ENCODE results near the gene MICAL3.

MICAL3 gene

DNA sequence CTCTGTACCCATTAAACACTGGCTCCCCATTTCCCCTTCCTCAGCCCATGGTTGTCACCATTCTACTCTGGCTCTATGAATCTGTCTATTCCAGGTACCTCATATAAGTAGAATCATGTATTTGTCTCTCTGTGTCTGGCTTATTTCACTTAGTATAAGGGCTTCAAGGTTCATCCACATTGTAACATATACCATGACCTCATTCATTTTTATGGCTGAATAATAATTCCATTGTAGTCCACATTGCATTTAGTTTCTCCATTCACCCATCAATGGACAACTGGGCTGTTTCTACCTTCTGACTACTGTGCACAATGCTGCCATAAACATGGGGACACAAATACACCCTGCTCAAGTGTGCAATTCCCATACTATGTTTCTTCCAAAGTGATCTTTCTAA, 97.3 kb downstream of the MICAL3 start:
- DNase-seq (ENCODE audit: low read depth): no peak

DNA sequence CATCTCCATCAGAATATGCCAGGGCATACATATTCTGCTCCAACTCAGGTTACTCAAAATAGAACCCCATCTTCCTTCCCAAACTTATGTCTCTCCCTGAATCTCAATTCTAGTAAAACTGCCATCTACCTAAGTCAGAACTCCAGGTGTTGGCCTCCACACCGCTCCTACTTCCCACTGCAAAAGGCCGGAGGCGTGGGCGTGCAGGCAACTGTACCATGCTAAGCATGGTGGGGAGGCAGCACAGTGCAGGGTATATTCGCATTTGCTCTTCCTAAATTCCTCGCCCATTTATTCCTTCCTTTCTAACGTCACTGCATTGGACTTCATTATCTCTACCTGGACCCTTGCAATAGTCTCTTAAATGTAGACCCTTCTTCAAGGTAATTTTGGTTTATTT, 97.8 kb downstream of the MICAL3 start:
- DNase-seq (ENCODE audit: low read depth): no peak

DNA sequence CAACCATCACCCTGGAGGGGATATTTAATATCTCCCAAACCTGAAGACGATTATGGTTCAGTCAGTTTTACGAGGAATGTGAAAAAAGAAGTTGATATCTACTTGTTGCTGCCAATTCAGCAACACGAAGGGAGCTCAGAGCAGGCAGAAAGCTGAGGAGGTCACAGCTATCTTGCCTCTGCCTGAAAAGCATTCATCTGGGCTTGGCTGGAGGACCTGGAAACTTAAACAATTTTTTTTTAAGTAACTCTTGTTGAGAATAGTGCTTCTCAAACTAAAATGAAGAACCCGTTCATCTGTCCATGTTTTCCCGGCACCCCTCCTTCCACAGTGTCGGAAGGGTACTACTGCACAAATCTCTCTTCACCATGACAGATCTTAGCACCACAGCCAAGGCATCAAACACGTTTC, 98.9 kb downstream of the MICAL3 start:
- no peak for DNase-seq (ENCODE audit: low read depth)

DNA sequence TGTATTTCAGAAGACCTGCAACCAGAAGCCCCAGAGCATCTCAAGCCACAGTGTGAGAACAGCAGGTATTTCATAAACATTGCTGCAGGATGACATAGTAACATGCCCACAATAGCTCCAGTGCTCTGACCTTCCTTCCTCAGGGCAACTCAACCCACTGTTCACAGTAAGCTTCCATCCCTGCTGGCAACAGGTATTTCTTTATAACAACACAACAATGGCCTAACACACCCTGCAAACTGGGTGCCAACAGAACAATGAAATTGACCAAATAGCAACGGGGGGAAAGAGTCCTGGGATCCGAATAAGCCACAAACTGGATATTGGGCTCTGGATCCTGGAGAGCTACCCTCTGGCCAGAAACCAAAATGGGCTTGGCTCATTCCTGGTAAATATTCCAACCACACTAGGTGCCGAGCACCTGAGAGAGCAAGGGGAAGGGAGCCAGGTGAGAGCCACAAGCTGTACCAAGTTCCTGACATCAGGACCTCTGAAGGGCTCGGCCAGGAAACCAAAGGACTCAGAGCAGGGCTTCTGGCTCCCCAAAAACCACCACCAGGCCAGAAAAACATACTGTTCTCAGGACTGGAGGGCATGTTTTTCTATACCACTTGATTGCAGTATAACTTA, 99.5 kb downstream of the MICAL3 start:
- no peak for DNase-seq (ENCODE audit: low read depth)

DNA sequence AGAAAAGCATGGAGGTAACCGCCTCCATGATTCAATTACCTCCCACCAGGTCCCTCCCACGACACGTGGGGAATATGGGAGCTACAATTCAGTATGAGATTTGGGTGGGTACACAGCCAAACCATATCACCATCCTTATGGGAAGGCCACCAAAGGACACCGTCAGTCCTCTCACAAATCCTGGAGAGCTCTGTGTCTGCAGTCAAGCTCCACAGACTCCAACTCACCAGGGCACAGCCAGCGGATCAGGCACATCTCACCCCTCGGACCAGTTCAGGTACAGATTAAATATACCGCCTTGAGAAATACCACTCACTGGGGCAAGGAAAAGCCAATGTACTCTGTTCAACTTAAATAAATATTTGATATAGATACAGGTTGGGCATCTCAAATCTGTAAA, 100.3 kb downstream of the MICAL3 start:
- no peak for DNase-seq (ENCODE audit: low read depth)

DNA sequence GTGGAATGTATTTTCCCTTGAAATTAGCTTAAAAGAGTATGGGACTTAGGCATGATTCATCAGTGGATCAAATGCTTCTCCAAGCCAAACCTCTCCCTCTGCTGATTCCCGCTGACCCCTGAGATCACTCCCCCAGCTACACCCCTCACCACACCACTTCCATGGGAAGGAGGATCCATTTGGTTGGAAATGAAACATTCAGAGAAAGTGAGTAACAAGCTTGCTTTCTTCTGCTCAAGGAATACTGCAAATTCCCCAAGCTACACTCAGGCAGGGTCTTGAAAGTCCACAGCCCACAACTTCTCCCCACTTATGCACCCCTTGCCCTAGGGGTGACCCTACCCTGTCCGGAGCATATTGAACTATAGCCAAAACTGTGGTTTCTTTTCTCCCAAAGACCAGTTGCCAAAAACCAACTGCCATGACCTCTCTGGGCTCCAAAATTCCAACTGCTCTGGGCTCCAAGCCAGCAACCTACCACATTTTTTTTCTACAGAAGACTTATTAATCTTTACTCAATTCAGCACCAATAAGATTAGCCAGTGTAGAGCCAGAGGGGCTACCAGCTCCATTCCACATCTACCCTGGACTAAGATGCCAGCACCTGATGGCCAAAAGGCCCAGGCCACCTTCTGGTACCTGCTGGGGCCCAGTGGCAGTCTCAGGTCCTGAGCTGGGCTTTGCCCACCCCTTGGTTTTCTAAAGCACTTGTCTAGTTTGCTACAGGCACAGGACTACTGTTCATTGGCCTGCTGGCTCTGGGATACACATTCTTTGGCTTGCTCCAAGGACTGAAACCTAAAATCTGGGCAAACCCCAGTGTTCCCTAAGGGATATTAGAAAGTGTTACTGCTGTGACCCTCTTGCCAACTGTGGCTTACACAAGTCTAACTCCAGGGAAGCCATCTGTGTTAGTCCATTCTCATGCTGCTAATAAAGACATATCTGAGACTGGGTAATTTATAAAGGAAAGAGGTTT, 101.1 kb downstream of the MICAL3 start:
- DNase-seq (ENCODE audit: low read depth): no peak

DNA sequence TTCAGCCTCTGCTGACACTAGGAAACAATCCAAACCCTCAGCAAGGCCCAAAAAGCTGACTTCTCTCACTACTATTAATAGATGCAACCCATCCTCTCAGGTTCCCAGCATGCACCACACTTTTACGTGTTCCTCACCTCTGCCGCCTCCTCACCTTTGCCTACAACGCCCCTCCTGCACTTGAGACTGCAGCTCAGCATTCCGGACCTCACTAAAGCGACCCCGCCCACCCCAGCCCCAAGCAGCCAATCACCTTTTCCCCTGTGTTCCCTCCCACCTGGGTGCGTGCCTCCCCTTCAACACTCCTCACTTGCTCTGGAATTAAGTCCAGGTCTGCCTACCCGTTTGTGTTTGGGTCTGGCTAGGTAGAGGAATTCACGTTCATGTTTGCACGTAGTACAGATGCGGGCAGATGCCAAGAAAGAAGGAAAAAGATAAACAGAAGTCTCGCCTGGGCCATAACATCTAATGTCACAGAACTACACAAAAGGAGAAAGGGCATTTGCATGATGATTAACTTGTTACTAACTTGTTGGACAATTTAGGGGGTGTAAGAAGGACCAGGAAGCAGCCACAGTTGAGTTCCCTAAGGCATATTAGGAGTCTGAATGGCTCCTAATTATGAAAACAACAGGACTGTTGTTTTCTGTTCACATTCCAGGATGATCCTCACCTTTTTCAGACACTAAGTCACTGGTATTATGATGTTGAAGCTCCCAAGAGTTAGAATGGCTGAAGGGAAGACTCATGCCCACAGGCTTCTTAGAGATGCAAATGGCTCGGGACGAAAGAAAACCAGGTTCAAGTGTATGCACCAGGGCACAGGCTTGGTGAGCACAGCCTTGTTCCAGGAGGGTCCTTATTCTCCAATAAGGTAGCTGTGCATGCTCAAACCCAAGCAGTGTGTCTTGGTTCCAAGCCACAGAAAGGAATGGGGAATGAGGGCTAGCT, 102.2 kb downstream of the MICAL3 start:
- DNase-seq (ENCODE audit: low read depth): no peak

DNA sequence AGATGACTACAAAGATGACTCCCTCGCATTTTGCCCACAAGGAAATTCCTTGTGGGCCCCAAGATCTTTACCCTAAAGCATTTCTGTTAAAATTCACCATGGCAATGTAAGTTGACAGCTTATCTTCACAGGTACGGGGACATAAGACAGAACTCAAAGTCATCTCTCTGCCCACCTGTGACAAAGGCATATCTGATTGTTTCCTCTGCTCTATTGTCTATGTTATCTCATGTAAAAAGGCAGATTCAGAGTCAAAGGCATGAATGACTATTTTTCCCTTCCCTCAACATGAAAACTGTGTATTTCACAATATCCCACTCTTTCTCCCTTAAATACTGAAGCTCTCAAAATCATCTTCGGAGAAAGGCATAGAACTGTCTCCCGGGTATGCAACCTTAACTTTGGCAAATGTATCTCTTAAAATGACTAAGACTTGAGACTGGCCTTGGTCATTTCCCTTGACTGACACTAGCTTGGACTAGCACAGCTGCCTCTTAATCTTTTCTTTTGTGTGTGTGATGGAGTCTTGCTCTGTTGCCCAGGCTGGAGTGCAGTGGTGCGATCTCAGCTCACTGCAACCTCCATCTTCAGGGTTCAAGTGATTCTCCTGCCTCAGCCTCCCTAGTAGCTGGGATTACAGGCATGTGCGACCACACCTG, 103.2 kb downstream of the MICAL3 start:
- DNase-seq (ENCODE audit: low read depth): no peak

DNA sequence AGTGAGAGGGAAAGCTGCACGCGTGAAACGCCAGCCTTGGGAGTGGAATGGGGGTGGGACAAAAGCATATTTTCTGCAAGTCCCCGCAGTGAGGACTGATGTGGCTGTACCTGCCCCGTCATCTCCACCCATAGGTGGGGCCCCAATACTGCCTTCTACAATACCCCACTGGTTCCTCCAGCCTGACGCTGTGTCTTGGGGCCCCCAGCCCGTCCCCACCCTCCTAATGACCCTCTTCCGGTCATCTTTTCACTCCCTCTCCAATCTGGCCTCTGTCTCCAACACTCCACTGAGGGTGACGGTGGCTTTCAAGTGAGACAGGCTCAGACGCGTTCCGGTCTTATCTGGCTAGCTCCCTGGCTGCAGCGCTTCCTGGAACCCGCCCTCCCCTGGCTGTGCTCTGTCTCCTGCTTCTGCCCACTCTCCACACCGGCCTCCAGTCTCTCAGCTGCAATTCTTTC, 104.2 kb downstream of the MICAL3 start:
- no peak for DNase-seq (ENCODE audit: low read depth)

DNA sequence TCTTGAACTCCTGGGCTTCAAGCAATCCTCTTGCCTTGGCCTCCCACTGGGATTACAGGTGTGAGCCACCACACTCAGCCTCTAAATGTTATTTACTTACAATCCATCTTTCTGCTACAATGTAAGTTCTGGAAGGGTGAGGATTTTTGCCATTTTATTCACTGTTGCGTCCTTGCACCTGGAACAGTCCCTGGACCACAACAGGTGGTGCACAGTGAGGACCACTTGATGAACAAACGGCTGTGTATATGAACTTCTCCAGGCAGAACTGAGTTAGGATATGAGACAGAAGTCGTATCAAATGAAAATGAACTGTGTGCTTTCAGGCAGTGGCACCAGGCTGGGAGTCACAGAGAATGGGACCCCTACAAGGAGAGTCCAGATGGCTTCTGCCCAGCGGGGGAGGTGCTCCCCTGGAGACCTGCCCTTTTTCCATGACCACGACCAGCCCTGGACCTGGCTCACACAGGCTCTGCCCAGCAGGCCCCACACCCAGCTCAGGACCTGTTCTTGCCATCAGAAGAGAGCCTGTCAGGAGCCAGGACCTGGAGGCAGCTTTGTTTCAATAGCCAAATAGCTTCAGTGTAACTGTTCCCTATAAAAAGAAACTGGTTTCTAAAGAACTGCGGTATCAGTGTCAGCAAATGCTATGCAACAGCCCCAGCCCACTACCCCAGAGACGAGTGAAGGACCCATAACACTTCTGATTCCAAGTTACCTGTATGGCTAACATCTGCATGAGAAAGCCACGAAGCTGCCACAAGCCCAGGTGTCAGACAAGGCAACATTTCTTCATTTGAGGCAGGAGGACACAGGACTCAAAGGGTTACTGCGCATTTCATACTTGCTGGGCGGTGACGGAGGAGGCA, 104.9 kb downstream of the MICAL3 start:
- no peak for DNase-seq (ENCODE audit: low read depth)

DNA sequence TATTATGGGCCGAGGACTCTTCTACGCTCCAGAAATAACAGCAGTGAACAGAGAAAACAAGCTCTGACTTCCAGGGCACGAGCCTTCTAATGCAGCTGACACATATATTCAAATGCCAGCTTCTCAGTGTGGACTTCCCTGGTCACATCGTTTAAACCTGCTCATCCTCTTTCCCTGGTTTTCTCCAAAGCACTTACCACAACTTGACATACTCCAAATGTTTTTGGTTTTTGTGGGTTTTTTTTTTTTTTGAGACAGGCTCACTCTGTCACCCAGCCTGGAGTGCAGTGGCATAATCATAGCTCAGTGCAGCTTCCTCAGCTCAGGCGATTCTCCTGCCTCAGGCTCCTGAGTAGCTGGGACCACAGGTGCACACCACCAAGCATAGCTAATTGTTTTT, 105.5 kb downstream of the MICAL3 start:
- no peak for DNase-seq (ENCODE audit: low read depth)

DNA sequence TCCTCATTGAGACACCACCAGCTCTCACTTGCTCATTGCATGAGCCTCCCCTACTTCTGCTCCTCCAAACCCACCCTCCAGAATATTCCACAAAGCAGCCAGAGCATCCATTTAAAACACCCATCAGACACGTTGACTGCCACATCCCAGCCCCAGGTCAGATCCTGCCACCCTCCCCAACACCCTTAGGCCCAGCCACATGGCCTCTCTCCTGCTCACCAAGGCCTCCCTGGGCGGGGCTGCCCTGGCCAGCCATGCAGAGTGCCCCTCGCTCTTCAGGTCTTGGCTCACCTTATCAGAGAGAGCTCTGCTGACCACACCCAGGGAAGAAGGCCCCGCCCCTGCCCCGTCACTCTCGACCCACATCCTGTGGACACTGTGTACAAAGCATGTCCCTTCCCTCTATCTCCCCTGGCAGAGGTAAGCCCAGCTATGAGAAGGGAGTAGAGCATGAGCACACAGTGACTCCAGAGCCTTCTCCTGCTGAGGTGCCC, 106.8 kb downstream of the MICAL3 start:
- no peak for DNase-seq (ENCODE audit: low read depth)

DNA sequence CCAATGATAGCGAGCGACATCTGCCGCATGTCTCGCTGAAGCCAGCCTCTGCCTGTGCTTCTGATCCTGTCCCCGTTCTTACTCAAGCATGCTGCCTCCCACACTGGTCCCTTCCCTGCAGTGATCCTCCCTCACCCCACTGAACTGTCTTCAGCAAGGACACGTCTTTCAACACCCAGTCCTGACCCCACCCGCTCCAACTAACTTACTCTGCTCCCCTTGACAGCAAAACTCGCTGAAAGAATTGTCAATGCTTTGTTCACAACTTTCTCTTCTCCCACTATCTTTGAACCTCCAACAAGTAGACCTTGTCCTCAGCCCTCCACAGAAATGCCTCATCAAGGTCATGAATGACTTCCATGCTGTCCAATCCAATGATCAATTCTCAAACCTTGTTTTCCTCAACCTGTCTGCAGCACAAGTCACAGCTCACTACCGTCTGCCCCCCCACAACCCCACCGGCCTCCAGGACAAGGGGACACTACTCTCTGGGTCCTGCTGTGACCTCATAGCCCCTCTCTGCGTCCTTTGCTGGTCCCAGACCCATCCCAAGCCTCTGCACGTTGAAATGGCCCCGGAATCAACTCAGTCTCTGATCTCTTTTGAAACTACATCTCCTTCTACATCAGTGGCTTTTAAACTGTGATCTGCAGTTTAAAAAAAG, 108.0 kb downstream of the MICAL3 start:
- DNase-seq (ENCODE audit: low read depth): no peak

DNA sequence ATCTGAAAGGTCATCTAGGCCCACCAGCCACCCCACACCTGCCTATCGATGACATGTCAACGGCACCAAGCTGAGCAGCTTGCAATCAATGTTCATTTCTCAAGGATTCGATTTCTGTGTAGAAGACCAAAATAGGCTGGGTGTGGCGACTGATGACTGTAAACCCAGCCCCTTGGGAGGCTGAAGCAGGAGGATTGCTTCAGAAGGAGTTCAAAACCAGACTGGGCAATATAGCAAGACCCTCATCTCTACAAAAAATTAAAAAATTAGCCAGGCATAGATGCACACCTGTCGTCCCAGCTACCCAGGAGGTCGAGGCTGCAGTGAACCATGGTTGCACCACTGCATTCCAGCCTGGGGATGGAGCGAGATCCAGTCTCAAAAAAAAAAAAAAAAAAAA, 108.7 kb downstream of the MICAL3 start:
- no peak for DNase-seq (ENCODE audit: low read depth)

DNA sequence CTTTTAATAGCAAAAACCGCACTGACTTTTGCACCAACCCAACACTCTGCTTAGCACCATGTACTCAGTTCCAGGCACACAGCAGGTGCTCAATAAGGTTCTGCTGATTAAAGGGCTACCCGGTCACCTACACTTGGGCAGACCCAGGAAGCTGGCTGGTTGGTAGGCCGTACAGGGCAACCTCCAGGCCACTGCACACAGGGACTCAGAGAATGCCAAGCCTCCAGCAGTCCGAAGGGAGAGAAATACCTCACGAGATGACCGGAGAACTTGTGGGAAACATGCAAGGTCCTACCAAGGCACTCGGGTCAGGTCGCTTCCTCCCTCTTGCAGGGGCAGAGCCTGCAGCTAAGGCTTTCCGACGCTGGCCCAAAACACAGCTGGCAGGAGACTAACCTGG, 109.2 kb downstream of the MICAL3 start:
- no peak for DNase-seq (ENCODE audit: low read depth)

DNA sequence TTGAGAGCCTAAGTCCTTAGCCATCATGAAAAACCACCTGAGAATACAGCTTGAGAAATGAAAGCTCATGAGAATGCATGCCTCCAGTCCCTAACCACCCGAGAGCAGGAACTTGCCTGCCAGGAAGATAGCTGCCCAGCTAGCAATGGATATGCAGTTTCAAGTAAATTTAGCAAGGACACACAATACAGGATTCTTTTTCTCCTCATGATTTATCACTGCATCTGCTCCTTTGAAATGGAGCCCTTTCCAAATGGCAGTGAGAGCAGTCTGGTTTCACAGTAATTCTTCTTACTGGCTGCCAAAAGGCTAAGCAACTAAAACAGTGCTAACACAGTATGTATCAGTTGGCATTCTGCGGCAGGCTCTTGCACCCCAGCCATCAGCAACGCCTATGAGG, 109.9 kb downstream of the MICAL3 start:
- DNase-seq (ENCODE audit: low read depth): no peak

DNA sequence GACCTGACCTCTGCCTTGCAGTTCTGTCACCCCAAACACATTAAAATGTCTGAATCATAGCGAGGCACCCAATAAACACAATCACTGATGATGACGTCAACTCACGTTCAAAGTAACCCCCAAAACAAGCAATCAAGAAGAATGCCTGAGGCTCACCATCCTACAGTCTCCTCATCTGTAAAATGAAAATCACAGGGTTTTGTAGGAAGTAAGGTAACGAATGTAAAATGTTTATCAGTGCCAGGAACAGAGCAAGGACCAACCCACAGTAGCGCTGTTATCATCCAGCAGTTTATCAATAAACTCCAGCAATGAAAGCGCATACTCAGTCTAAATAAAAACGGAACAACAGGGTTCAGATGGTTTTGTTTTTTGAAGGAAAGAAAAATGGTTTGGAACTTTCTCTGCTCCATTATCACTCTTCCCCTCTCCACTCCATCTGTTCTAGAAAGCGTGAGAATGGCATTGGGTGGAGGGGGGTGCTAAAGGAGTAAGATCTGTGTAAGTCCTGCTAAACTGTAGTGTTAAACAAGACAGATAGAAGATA, 110.5 kb downstream of the MICAL3 start:
- no peak for DNase-seq (ENCODE audit: low read depth)

DNA sequence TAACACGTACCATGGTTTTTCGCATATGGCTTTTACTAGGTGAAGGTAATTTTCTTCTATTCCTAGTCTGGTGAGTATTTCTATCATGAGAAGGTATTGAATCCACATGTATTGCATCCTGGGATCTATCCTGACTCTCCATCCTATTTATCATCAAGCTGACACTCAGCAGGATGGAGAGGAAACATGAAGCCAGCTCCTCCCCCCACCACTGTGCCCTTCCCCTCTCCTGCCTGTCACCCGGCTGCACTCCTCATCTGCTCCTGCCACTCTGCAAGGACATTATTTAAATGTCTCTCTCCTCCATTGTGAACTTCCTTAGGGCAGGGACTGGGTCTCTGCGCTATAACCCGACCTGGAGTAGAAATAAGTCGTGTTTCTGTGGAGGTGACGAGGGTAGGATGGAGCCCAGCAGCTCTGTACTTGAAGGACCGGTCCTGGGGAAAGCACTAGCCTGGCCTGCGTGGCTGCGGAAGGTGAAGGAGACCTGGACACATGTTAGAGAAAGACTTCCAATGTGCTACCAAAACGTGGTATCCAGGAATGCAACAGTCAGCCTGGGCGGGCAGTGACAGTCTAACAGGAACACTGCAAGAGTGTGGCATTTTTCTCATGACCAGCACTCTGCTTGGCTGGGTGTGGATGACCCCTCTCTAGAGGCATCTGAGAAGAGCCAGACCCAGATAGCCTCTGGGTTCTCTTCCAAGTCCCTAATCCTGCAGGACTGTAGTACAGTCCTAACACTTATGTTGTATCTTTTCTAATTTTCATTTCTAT, 111.2 kb downstream of the MICAL3 start:
- no peak for DNase-seq (ENCODE audit: low read depth)

DNA sequence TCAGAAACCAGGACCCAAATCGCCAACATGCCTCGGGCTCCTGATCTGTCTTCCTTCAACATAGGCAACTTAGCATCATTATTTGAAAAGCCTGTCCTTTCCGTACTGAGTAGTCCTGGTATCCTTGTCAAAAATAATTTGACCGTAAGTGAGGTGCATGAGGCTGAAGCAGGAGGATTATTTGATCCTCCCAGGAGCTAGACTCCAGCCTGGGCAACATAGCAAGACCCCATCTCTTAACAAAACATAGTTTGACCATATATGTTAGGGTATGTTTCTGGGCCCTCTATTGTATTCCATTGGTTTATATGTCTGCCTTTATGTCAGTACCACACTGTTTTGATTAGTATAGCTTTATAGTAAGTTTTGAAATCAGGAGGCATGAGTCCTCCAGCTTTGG, 112.5 kb downstream of the MICAL3 start:
- DNase-seq (ENCODE audit: low read depth): no peak

Data from stimulated activated CD8-positive, alpha-beta memory T cell treated with anti-CD3 and anti-CD28 coated beads, Interleukin-4, amount 100 ng/mL, for 24 hours (primary cell).